Karpas-422 (cell line): ENCODE results near the gene PEX10. TPM values are rescaled to one million over a fixed set of nuclear protein-coding genes. Genes with fewer than 3 reads are reported as not detected.

Experiments used
- total RNA-seq: library from RNA; depleted of rRNA; stranded (reverse); fragments of >200 nt; shearing (Covaris generic); gene quantifications from 2 replicates; pipeline ENCODE4 v1.2.3, GENCODE V29; 2014; ENCODE audit warnings: low replicate concordance; rRNA removed

Gene PEX10
- total RNA-seq, 1 experiment from 2014 or later = 21.4 TPM

Other genes starting within 250 kb of the PEX10 start
- 20.1 and 84.8 TPM in 2 replicates for gene FAAP20, start 217.8 kb downstream of the PEX10 start, total RNA-seq
- 1.7 and 2.4 TPM in 2 replicates for gene SKI, start 184.2 kb downstream of the PEX10 start, total RNA-seq
- 6.2 and 9.8 TPM in 2 replicates for gene MORN1, start 21.0 kb downstream of the PEX10 start, total RNA-seq
- gene RER1, start 20.7 kb downstream of the PEX10 start, total RNA-seq = 57.2 and 108 TPM in 2 replicates
- 0.11 and 0.19 TPM in 2 replicates for gene PLCH2, start 63.7 kb upstream of the PEX10 start, total RNA-seq
- 25.1 and 25.8 TPM in 2 replicates for gene PANK4, start 114.0 kb upstream of the PEX10 start, total RNA-seq
- gene HES5, start 117.7 kb upstream of the PEX10 start, total RNA-seq = not detected in 2 replicates
- gene TNFRSF14, start 143.8 kb upstream of the PEX10 start, total RNA-seq = 10.3 and 15.6 TPM in 2 replicates
- gene PRXL2B, start 174.2 kb upstream of the PEX10 start, total RNA-seq = 0.89 and 0.90 TPM in 2 replicates
- not detected in 2 replicates for gene MMEL1, start 220.5 kb upstream of the PEX10 start, total RNA-seq